H9 (cell line): ENCODE data around the gene CCDC88C. TPM values are rescaled to one million over a fixed set of nuclear protein-coding genes. Genes with fewer than 3 reads are reported as not detected.
A peak's percentile ranks its signal among the peaks of the same experiment; 100 is the strongest.

ENCODE experiments used
- DNase-seq: peaks from one replicate; pipeline ENCODE4 v3.0.0-alpha.2; 2017
- H2AFZ ChIP-seq: one replicate; pipeline ENCODE4 v1.6.1; 2013; ENCODE audit warnings: mild to moderate bottlenecking, low read length, control low read depth, moderate library complexity
- H2AK5ac ChIP-seq: 2 replicates; pipeline ENCODE4 v1.6.1; 2013; ENCODE audit warnings: low read length, control low read depth, mixed read lengths; ENCODE audit not compliant: insufficient read length
- H2BK120ac ChIP-seq: one replicate; pipeline ENCODE4 v1.6.1; 2013; ENCODE audit warnings: low read depth, mild to moderate bottlenecking, low read length, control low read depth, inconsistent platforms; ENCODE audit not compliant: poor library complexity, severe bottlenecking
- H2BK12ac ChIP-seq: 2 replicates; pipeline ENCODE4 v1.6.1; 2013; ENCODE audit warnings: low read length, control low read depth, mixed read lengths, low read depth; ENCODE audit not compliant: insufficient read length
- H2BK15ac ChIP-seq: 2 replicates; pipeline ENCODE4 v1.6.1; 2013; ENCODE audit warnings: low read depth, low read length, control low read depth
- H2BK20ac ChIP-seq: one replicate; pipeline ENCODE4 v1.6.1; 2013; ENCODE audit warnings: low read depth, mild to moderate bottlenecking, low read length, control low read depth, inconsistent platforms; ENCODE audit not compliant: poor library complexity, severe bottlenecking
- H2BK5ac ChIP-seq: 2 replicates; pipeline ENCODE4 v1.6.1; 2013; ENCODE audit warnings: low read length, control low read depth, mixed read lengths; ENCODE audit not compliant: insufficient read length
- H3K14ac ChIP-seq: 2 replicates; pipeline ENCODE4 v1.6.1; 2013; ENCODE audit warnings: low read length, control low read depth; ENCODE audit not compliant: insufficient read depth
- H3K18ac ChIP-seq: 2 replicates; pipeline ENCODE4 v1.6.1; 2013; ENCODE audit warnings: low read depth, mild to moderate bottlenecking, mixed read lengths, low read length, control low read depth; ENCODE audit not compliant: insufficient read length
- H3K23ac ChIP-seq: 2 replicates; pipeline ENCODE4 v1.6.1; 2013; ENCODE audit warnings: low read length, control low read depth, mixed read lengths, low read depth; ENCODE audit not compliant: insufficient read length
- H3K23me2 ChIP-seq: 2 replicates; pipeline ENCODE4 v1.6.1; 2013; ENCODE audit warnings: low read depth, mild to moderate bottlenecking, mixed read lengths, low read length, control low read depth; ENCODE audit not compliant: insufficient read length, poor library complexity, severe bottlenecking
- H3K27ac ChIP-seq: 2 replicates; pipeline ENCODE4 v1.5.1; 2013; ENCODE audit warnings: low read length, control low read depth, mixed read lengths, low read depth; ENCODE audit not compliant: insufficient read length
- H3K27me3 ChIP-seq: 2 replicates; pipeline ENCODE4 v1.6.1; 2013; ENCODE audit warnings: low read length, control low read depth, inconsistent platforms; ENCODE audit not compliant: insufficient read depth
- H3K4ac ChIP-seq: 2 replicates; pipeline ENCODE4 v1.6.1; 2013; ENCODE audit warnings: low read depth, mild to moderate bottlenecking, control low read depth, inconsistent platforms, low read length, moderate library complexity
- H3K4me1 ChIP-seq: 2 replicates; pipeline ENCODE4 v1.6.1; 2013; ENCODE audit warnings: low read length, control low read depth, inconsistent platforms; ENCODE audit not compliant: insufficient read depth
- H3K4me2 ChIP-seq: 2 replicates; pipeline ENCODE4 v1.6.1; 2013; ENCODE audit warnings: low read length, control low read depth, mixed read lengths; ENCODE audit not compliant: insufficient read length, insufficient read depth
- H3K56ac ChIP-seq: 2 replicates; pipeline ENCODE4 v1.6.1; 2013; ENCODE audit warnings: low read depth, mild to moderate bottlenecking, mixed read lengths, low read length, control low read depth; ENCODE audit not compliant: insufficient read length
- H3K79me1 ChIP-seq: 2 replicates; pipeline ENCODE4 v1.6.1; 2013; ENCODE audit warnings: low read depth, mild to moderate bottlenecking, moderate library complexity, low read length, control low read depth, inconsistent platforms; ENCODE audit not compliant: insufficient read depth, poor library complexity, severe bottlenecking
- H3K79me2 ChIP-seq: 2 replicates; pipeline ENCODE4 v1.6.1; 2013; ENCODE audit warnings: low read length, control low read depth, inconsistent platforms; ENCODE audit not compliant: insufficient read depth
- H3K9ac ChIP-seq: 2 replicates; pipeline ENCODE4 v1.6.1; 2013; ENCODE audit warnings: low read length, control low read depth, mixed read lengths; ENCODE audit not compliant: insufficient read length; ENCODE audit errors: extremely low read depth
- H3K9me3 ChIP-seq: one replicate; pipeline ENCODE4 v1.6.1; 2013; ENCODE audit warnings: low read depth, low read length, inconsistent platforms; ENCODE audit not compliant: control insufficient read depth
- H3T11ph ChIP-seq: one replicate; pipeline ENCODE4 v1.6.1; 2013; ENCODE audit warnings: mild to moderate bottlenecking, low read length, control low read depth, inconsistent platforms
- H4K20me1 ChIP-seq: one replicate; pipeline ENCODE4 v1.6.1; 2013; ENCODE audit not compliant: control insufficient read depth, insufficient read length, insufficient read depth
- H4K5ac ChIP-seq: 2 replicates; pipeline ENCODE4 v1.6.1; 2013; ENCODE audit warnings: low read depth, mild to moderate bottlenecking, mixed read lengths, low read length, control low read depth; ENCODE audit not compliant: insufficient read length
- H4K8ac ChIP-seq: replicated peaks from 2 replicates; pipeline ENCODE4 v1.6.1; 2013; ENCODE audit warnings: low read length, control low read depth, mixed read lengths, low read depth; ENCODE audit not compliant: insufficient read length
- H4K91ac ChIP-seq: 2 replicates; pipeline ENCODE4 v1.6.1; 2013; ENCODE audit warnings: low read depth, mild to moderate bottlenecking, moderate library complexity, mixed read lengths, low read length, control low read depth; ENCODE audit not compliant: insufficient read length
- H3K27ac Mint-ChIP-seq, 3 experiments: 2 replicates in 2 of 3; 3 replicates in 1 of 3; pipeline ENCODE4 v1.8.0; 2020 to 2021; ENCODE audit warnings: mixed read lengths in 3 of 3, mild to moderate bottlenecking in 1 of 3, moderate library complexity in 1 of 3
- H3K27me3 Mint-ChIP-seq: 2 replicates; pipeline ENCODE4 v1.8.0; 2021; ENCODE audit warnings: low read depth, mild to moderate bottlenecking, moderate library complexity, mixed read lengths
- H3K36me3 Mint-ChIP-seq, 3 experiments: 2 replicates in 2 of 3; 3 replicates in 1 of 3; pipeline ENCODE4 v1.8.0; 2020 to 2021; ENCODE audit warnings: low read depth in 3 of 3, mixed read lengths in 3 of 3; ENCODE audit not compliant: insufficient read depth in 1 of 3
- H3K4me1 Mint-ChIP-seq, 2 experiments: 2 replicates each; pipeline ENCODE4 v1.8.0; 2020; ENCODE audit warnings: mixed read lengths in 2 of 2
- H3K4me3 Mint-ChIP-seq, 2 experiments: 2 replicates in 1 of 2; 3 replicates in 1 of 2; pipeline ENCODE4 v1.8.0; 2020 to 2021; ENCODE audit warnings: mild to moderate bottlenecking in 2 of 2, mixed read lengths in 2 of 2, moderate library complexity in 1 of 2
- H3K9me3 Mint-ChIP-seq, 2 experiments: 2 replicates in 1 of 2; 3 replicates in 1 of 2; pipeline ENCODE4 v1.8.0; 2020; ENCODE audit warnings: mild to moderate bottlenecking in 2 of 2, mixed read lengths in 2 of 2, moderate library complexity in 1 of 2
- CTCF ChIP-seq: fragments of 200-600 bp; sonication (generic); conservative IDR thresholded peaks from 3 replicates; pipeline ENCODE4 v1.8.0; 2021; ENCODE audit warnings: antibody characterized with exemption, mild to moderate bottlenecking
- WGBS: extraction: QIAGEN DNeasy Blood & Tissue Kit; methylation state at CpG from one replicate; pipeline ENCODE4 v1.1.7; 2013; ENCODE audit warnings: missing lambda C conversion rate, low lambda C conversion rate, mixed read lengths; ENCODE audit not compliant: insufficient read length; ENCODE audit errors: extremely low coverage; 5-methylcytosine and 5-hydroxymethylcytosine counted together
- total RNA-seq: library from RNA; stranded (reverse); gene quantifications from 2 replicates; pipeline ENCODE4 v1.2.1, GENCODE V29; 2021

CCDC88C gene
- total RNA-seq, 1 experiment from 2014 or later = 52.4 TPM

DNA sequence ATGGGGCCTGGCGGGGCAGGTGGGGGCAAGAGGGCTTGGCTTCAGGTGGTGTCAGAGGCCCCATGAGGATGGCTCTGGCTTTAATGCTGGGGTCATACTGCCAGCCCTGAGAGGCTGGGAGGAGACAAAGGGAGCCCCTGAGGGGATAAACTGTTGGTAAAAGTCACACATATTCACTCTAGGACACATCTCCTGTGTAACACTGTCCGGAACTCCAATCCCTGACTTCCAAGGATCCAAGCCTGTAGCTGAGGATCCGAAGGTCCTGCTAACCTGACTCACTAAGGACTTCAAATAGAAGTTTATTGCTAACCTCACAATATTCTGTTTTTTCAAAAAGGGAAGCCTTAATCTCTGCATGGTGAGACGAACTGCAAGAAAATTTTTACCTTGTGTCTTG, 134.0 kb downstream of the CCDC88C start:
- Histone ChIP-seq H3K4me2 (no peak overlapping the region), H3K27me3 (no peaks in the 10 kb centered on the region), H2BK5ac (no peak overlapping the region), H2BK15ac (no peak overlapping the region), H2BK12ac (no peak overlapping the region), H3K56ac (no peak overlapping the region), H3T11ph (no peak overlapping the region), H3K27ac (no peak overlapping the region), H4K91ac (no peak overlapping the region), H3K4ac (no peak overlapping the region), H2AFZ (no peak overlapping the region), H4K20me1 (no peaks in the 10 kb centered on the region), H3K9me3 (no peaks in the 10 kb centered on the region), H3K18ac (no peak overlapping the region), H2BK120ac (no peak overlapping the region), H3K79me1 (no peaks in the 10 kb centered on the region), H3K23me2 (no peaks in the 10 kb centered on the region), H4K8ac (no peak overlapping the region), H4K5ac (no peak overlapping the region), H3K4me1 (no peaks in the 10 kb centered on the region), H3K14ac (no peak overlapping the region), H2BK20ac (no peak overlapping the region), H3K9ac (no peak overlapping the region), H3K79me2 (no peaks in the 10 kb centered on the region), H3K23ac (no peak overlapping the region), H2AK5ac (no peak overlapping the region)
- no peak for DNase-seq
- Mint-ChIP-seq H3K27me3 (no peaks in the 10 kb centered on the region), H3K4me3 (no peak overlapping the region), H3K9me3 (no peaks in the 10 kb centered on the region), H3K36me3 (peaks cover 6 to 73% (median 37%) of the 10 kb centered on the region in 3 experiments; a peak in 6 of 7 replicates), H3K4me1 (peaks cover 0 to 3% of the 10 kb centered on the region in 2 experiments; a peak in 1 of 4 replicates), H3K27ac (peak overlapping the region in 2 of 3 experiments; percentile 18 to 85; a peak in 2 of 7 replicates)
- TF ChIP-seq CTCF = no peak
- WGBS = no CpG with 5 or more reads among the region's 4 CpGs
